HepG2 (cell line): Measurements from ENCODE around the gene MRNIP. TPM values are rescaled to one million over a fixed set of nuclear protein-coding genes. Genes with fewer than 3 reads are reported as not detected.

Source experiments
- CHD2 ChIP-seq: IDR thresholded peaks from 2 replicates; pipeline ENCODE4 v1.6.1; 2011; ENCODE audit warnings: low read depth, low read length, improper control_type of control experiment
- FOXK1 ChIP-seq: sonication (generic); formaldehyde crosslinking; IDR thresholded peaks from 2 replicates; pipeline ENCODE4 v1.4.0; 2020; ENCODE audit warnings: low read depth, missing genetic modification reagents, borderline replicate concordance
- FOXO1 ChIP-seq: sonication (generic); formaldehyde crosslinking; IDR thresholded peaks from 2 replicates; pipeline ENCODE4 v1.4.0; 2020; ENCODE audit warnings: missing genetic modification reagents
- NAIF1 ChIP-seq: sonication (generic); formaldehyde crosslinking; IDR thresholded peaks from 2 replicates; pipeline ENCODE4 v1.5.0; 2020; ENCODE audit warnings: mild to moderate bottlenecking, missing genetic modification reagents, borderline replicate concordance
- NCOA2 ChIP-seq: sonication (generic); formaldehyde crosslinking; IDR thresholded peaks from 2 replicates; pipeline ENCODE4 v1.8.0; 2022; ENCODE audit warnings: inconsistent platforms
- PHF21A ChIP-seq: sonication (generic); formaldehyde crosslinking; IDR thresholded peaks from 2 replicates; pipeline ENCODE4 v1.5.0; 2020; ENCODE audit warnings: mild to moderate bottlenecking, missing genetic modification reagents
- POLR2A ChIP-seq, 2 experiments: IDR thresholded peaks; 2 replicates each; pipeline ENCODE4 v1.6.1; 2011; ENCODE audit warnings: low read depth in 2 of 2, low read length in 2 of 2, mild to moderate bottlenecking in 1 of 2, moderate library complexity in 1 of 2; ENCODE audit not compliant: insufficient read depth in 1 of 2
- SP4 ChIP-seq: sonication (generic); formaldehyde crosslinking; IDR thresholded peaks from 2 replicates; pipeline ENCODE4 v1.8.1; 2023; ENCODE audit warnings: mild to moderate bottlenecking, missing genetic modification reagents
- YEATS2 ChIP-seq: sonication (generic); formaldehyde crosslinking; IDR thresholded peaks from 2 replicates; pipeline ENCODE4 v1.4.0; 2020; ENCODE audit warnings: missing genetic modification reagents, borderline replicate concordance
- ZBTB7B ChIP-seq: sonication (generic); formaldehyde crosslinking; IDR thresholded peaks from 2 replicates; pipeline ENCODE4 v1.4.0; 2020; ENCODE audit warnings: missing genetic modification reagents
- ZNF124 ChIP-seq: sonication (generic); formaldehyde crosslinking; IDR thresholded peaks from 2 replicates; pipeline ENCODE4 v1.4.0; 2020; ENCODE audit warnings: missing genetic modification reagents
- ZNF30 ChIP-seq: sonication (generic); formaldehyde crosslinking; IDR thresholded peaks from 2 replicates; pipeline ENCODE4 v1.5.0; 2020; ENCODE audit warnings: mild to moderate bottlenecking, missing genetic modification reagents
- ZNF572 ChIP-seq: sonication (generic); formaldehyde crosslinking; IDR thresholded peaks from 2 replicates; pipeline ENCODE4 v1.5.1; 2020; ENCODE audit warnings: mild to moderate bottlenecking, missing genetic modification reagents
- ZSCAN12 ChIP-seq: sonication (generic); formaldehyde crosslinking; IDR thresholded peaks from 2 replicates; pipeline ENCODE4 v1.9.0; 2021; ENCODE audit warnings: mild to moderate bottlenecking, missing genetic modification reagents
- polyA plus RNA-seq, 8 experiments: library from polyadenylated mRNA; depleted of rRNA in 3 of 8; stranded (reverse) in 7 of 8; unstranded in 1 of 8; fragments of >200 nt; fragmentation: Illumina TruSeq in 4 of 8; extraction: Trizol in 4 of 8; gene quantifications; 2 replicates each; pipeline versions ENCODE4 v1.2.1 to v1.2.3, GENCODE V29; 2011 to 2016; ENCODE audit warnings: low read depth in 4 of 8, missing spikeins in 1 of 8, mixed read lengths in 1 of 8; ENCODE audit not compliant: insufficient read depth in 1 of 8
- total RNA-seq, 5 experiments: library from RNA; depleted of rRNA; stranded (reverse); fragments of >200 nt; fragmentation: Illumina TruSeq; extraction: Trizol; gene quantifications; 2 replicates each; pipeline ENCODE4 v1.2.3, GENCODE V29; 2016; ENCODE audit warnings: low read depth in 1 of 5
- TF ChIP-seq, protein P1 (sequence below): sonication (generic); formaldehyde crosslinking; IDR thresholded peaks from 2 replicates; pipeline ENCODE4 v1.4.0; 2020; ENCODE audit warnings: mild to moderate bottlenecking, missing genetic modification reagents
- TF ChIP-seq, protein P2 (sequence below): sonication (generic); formaldehyde crosslinking; IDR thresholded peaks from 2 replicates; pipeline ENCODE4 v1.5.1; 2020; ENCODE audit warnings: mild to moderate bottlenecking, missing genetic modification reagents, borderline replicate concordance
- TF ChIP-seq, protein P3 (sequence below): sonication (generic); IDR thresholded peaks from 2 replicates; pipeline ENCODE4 v1.6.1; 2016; ENCODE audit warnings: low read depth, borderline replicate concordance
- TF ChIP-seq, protein P4 (sequence below): IDR thresholded peaks from 2 replicates; pipeline ENCODE4 v1.6.1; 2016; ENCODE audit warnings: missing genetic modification reagents, missing compliant biosample characterization

MRNIP gene
- total and polyA plus RNA-seq, 2 of the 13 experiments (the other 11 are each of a cell fraction or from before 2014, with no cell fraction given) = 15.5 to 34.1 TPM

DNA sequence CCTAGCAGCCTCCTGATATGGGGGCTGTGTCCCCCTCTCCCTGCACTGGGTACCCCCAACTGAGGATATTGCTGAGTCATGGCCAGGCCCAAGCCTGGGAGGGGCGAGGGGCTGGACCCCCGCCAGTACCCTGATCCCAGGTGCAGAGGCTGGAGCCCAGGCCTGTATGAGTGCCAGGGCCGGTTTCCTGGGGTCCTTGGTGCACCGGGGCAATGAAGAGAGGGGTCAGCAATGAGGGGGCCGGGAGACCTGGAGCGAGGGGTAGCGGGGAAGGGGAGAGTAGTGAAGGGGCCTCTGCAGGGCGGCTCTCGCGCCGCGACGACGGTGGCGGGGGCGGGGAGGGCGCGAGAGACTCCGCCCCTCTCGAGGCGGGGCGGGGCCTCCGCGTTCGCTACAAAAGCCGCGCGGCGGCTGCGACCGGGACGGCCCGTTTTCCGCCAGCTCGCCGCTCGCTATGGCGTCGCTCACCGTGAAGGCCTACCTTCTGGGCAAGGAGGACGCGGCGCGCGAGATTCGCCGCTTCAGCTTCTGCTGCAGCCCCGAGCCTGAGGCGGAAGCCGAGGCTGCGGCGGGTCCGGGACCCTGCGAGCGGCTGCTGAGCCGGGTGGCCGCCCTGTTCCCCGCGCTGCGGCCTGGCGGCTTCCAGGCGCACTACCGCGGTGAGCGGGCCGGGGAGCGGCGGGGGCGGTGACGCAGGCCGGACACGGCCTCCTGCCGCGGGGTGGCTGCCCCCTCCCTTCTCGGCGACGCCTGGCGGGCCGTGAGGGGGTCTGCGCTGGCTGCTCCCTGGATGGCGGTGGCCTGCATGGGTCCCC, 37.9 kb downstream of the MRNIP start, which contains the start of gene SQSTM1 (continued):
- TF ChIP-seq, protein P1, sequence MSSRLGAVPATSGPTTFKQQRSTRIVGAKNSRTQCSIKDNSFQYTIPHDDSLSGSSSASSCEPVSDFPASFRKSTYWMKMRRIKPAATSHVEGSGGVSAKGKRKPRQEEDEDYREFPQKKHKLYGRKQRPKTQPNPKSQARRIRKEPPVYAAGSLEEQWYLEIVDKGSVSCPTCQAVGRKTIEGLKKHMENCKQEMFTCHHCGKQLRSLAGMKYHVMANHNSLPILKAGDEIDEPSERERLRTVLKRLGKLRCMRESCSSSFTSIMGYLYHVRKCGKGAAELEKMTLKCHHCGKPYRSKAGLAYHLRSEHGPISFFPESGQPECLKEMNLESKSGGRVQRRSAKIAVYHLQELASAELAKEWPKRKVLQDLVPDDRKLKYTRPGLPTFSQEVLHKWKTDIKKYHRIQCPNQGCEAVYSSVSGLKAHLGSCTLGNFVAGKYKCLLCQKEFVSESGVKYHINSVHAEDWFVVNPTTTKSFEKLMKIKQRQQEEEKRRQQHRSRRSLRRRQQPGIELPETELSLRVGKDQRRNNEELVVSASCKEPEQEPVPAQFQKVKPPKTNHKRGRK = no peak
- TF ChIP-seq FOXK1 (CRISPR knock-in tag) (no peak; the same call in 1 of the 2 replicates), FOXO1 (CRISPR knock-in tag) (peak; percentile 61), ZNF572 (CRISPR knock-in tag) (no peak), ZBTB7B (CRISPR knock-in tag) (peak; percentile 66; the same call in 1 of the 2 replicates), YEATS2 (CRISPR knock-in tag) (peak; percentile 25), NAIF1 (no peak), POLR2A (IDR thresholded peaks at IDR 0.05; ENCODE audit: insufficient read depth in 1 of 2, low read depth in 2 of 2, low read length in 2 of 2) (peak in 1 of 2 experiments; percentile 99; a peak in 2 of 4 replicates), SP4 (CRISPR knock-in tag) (peak; percentile 75), PHF21A (CRISPR knock-in tag) (0 out of 2 replicates have a peak, but pooled peaks have one; percentile 25), CHD2 (no peak), NCOA2 (CRISPR knock-in tag) (0 out of 2 replicates have a peak, but pooled peaks have one; percentile 55), ZNF30 (CRISPR knock-in tag) (0 out of 2 replicates have a peak, but pooled peaks have one; percentile 84), ZSCAN12 (CRISPR knock-in tag) (no peak), ZNF124 (no peak)
- TF ChIP-seq, protein P2, sequence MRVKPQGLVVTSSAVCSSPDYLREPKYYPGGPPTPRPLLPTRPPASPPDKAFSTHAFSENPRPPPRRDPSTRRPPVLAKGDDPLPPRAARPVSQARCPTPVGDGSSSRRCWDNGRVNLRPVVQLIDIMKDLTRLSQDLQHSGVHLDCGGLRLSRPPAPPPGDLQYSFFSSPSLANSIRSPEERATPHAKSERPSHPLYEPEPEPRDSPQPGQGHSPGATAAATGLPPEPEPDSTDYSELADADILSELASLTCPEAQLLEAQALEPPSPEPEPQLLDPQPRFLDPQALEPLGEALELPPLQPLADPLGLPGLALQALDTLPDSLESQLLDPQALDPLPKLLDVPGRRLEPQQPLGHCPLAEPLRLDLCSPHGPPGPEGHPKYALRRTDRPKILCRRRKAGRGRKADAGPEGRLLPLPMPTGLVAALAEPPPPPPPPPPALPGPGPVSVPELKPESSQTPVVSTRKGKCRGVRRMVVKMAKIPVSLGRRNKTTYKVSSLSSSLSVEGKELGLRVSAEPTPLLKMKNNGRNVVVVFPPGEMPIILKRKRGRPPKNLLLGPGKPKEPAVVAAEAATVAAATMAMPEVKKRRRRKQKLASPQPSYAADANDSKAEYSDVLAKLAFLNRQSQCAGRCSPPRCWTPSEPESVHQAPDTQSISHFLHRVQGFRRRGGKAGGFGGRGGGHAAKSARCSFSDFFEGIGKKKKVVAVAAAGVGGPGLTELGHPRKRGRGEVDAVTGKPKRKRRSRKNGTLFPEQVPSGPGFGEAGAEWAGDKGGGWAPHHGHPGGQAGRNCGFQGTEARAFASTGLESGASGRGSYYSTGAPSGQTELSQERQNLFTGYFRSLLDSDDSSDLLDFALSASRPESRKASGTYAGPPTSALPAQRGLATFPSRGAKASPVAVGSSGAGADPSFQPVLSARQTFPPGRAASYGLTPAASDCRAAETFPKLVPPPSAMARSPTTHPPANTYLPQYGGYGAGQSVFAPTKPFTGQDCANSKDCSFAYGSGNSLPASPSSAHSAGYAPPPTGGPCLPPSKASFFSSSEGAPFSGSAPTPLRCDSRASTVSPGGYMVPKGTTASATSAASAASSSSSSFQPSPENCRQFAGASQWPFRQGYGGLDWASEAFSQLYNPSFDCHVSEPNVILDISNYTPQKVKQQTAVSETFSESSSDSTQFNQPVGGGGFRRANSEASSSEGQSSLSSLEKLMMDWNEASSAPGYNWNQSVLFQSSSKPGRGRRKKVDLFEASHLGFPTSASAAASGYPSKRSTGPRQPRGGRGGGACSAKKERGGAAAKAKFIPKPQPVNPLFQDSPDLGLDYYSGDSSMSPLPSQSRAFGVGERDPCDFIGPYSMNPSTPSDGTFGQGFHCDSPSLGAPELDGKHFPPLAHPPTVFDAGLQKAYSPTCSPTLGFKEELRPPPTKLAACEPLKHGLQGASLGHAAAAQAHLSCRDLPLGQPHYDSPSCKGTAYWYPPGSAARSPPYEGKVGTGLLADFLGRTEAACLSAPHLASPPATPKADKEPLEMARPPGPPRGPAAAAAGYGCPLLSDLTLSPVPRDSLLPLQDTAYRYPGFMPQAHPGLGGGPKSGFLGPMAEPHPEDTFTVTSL (CRISPR knock-in tag) = no peak
- TF ChIP-seq, protein P3, sequence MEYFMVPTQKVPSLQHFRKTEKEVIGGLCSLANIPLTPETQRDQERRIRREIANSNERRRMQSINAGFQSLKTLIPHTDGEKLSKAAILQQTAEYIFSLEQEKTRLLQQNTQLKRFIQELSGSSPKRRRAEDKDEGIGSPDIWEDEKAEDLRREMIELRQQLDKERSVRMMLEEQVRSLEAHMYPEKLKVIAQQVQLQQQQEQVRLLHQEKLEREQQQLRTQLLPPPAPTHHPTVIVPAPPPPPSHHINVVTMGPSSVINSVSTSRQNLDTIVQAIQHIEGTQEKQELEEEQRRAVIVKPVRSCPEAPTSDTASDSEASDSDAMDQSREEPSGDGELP = no peak
- TF ChIP-seq, protein P4, sequence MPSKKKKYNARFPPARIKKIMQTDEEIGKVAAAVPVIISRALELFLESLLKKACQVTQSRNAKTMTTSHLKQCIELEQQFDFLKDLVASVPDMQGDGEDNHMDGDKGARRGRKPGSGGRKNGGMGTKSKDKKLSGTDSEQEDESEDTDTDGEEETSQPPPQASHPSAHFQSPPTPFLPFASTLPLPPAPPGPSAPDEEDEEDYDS (CRISPR knock-in tag) = peak; percentile 98
